Cardiac muscle cell (in vitro differentiated cells and primary cell): ENCODE results near the gene SMAD7. TPM values are rescaled to one million over a fixed set of nuclear protein-coding genes. Genes with fewer than 3 reads are reported as not detected.

Source experiments
- DNase-seq, 2 donors: peaks; one replicate each; pipeline versions ENCODE4 v3.0.0 to v3.0.0-alpha.2; 2010 to 2017; ENCODE audit warnings: low read depth in 1 of 2, low spot score in 1 of 2
- H3K27ac ChIP-seq: fragments of 200-600 bp; sonication (generic); 2 replicates; pipeline ENCODE4 v1.5.1; 2016
- H3K27me3 ChIP-seq: fragments of 200-600 bp; sonication (generic); 2 replicates; pipeline ENCODE4 v1.6.0; 2016; ENCODE audit warnings: control low read depth
- H3K36me3 ChIP-seq: fragments of 200-600 bp; sonication (generic); 2 replicates; pipeline ENCODE4 v1.5.1; 2016; ENCODE audit warnings: control low read depth
- H3K4me1 ChIP-seq: fragments of 200-600 bp; sonication (generic); 2 replicates; pipeline ENCODE4 v1.8.1; 2017; ENCODE audit warnings: low read depth, mild to moderate bottlenecking, mixed run types
- H3K4me3 ChIP-seq: fragments of 200-600 bp; sonication (generic); 2 replicates; pipeline ENCODE4 v1.5.1; 2016; ENCODE audit warnings: mild to moderate bottlenecking
- H3K9me3 ChIP-seq: fragments of 200-600 bp; sonication (generic); 2 replicates; pipeline ENCODE4 v1.5.1; 2017; ENCODE audit warnings: low read depth, mild to moderate bottlenecking, control low read depth
- polyA plus RNA-seq: library from polyadenylated mRNA; unstranded; fragments of >200 nt; fragmentation: Nextera tagmentation; extraction: Ambion mirVana; gene quantifications from 2 replicates; pipeline ENCODE4 v1.2.1, GENCODE V29; 2016
- total RNA-seq: library from RNA; depleted of rRNA; stranded (reverse); fragments of >200 nt; gene quantifications from 2 replicates; pipeline ENCODE4 v1.2.3, GENCODE V29; 2016
- TF ChIP-seq, protein P1 (sequence below): IDR thresholded peaks from 2 replicates; pipeline ENCODE4 v1.5.1; 2012; ENCODE audit warnings: low read depth, mild to moderate bottlenecking, low read length

The SMAD7 gene
- total and polyA plus RNA-seq, 2 experiments from 2014 or later, result 60.1 to 129 TPM

DNA sequence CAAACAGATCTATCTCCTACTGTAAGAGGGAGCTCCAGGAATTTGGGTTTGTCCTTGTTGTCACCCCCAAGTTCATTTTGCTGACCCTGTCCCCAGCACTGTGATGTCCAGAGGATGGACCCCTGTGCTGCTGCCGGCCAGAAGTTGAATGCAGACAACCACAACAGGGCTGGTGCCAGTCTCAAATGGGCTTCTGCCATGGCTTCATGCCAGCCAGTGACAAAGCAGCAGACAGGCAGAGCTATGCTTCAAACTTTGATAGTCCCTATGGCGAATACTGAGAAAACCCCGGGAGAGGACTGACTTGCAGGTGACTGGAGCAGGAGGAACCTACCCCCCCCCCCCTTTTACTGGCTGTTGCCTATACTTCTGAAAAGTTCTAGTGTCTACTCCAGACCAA is 3.2 kb downstream of the SMAD7 start:
- peaks cover 18% of the 10 kb centered on the region for H3K36me3 ChIP-seq
- H3K4me3 ChIP-seq, result peak overlapping the region; percentile 100
- H3K27me3 ChIP-seq, result no peaks in the 10 kb centered on the region
- DNase-seq, result no peak
- TF ChIP-seq, protein P1, sequence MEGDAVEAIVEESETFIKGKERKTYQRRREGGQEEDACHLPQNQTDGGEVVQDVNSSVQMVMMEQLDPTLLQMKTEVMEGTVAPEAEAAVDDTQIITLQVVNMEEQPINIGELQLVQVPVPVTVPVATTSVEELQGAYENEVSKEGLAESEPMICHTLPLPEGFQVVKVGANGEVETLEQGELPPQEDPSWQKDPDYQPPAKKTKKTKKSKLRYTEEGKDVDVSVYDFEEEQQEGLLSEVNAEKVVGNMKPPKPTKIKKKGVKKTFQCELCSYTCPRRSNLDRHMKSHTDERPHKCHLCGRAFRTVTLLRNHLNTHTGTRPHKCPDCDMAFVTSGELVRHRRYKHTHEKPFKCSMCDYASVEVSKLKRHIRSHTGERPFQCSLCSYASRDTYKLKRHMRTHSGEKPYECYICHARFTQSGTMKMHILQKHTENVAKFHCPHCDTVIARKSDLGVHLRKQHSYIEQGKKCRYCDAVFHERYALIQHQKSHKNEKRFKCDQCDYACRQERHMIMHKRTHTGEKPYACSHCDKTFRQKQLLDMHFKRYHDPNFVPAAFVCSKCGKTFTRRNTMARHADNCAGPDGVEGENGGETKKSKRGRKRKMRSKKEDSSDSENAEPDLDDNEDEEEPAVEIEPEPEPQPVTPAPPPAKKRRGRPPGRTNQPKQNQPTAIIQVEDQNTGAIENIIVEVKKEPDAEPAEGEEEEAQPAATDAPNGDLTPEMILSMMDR, result no peak
- H3K4me1 ChIP-seq, result peaks cover 50% of the 10 kb centered on the region
- peak overlapping the region; percentile 96 for H3K27ac ChIP-seq
- no peaks in the 10 kb centered on the region for H3K9me3 ChIP-seq

DNA sequence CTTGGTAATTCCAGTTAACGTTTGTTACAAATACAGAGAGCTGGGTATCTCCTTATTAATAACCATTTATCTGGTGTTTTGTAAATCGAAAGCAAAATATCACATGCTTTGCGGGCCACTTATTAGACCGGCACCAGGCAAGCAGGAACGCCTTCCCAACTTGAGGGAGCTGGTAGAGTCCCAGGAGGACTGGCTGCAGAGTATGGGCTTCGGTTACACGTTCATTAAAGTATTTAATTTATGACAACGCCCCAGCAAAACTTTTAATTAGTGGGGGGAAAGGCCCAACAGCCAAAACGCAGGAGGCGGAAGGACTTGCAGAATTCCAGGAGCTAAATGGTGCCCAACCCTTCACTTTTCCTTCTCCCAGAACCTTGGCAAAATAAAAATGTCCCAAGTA is 3.7 kb downstream of the SMAD7 start:
- Histone ChIP-seq H3K27ac (peak overlapping the region; percentile 96), H3K4me3 (peak overlapping the region; percentile 100), H3K4me1 (peaks cover 54% of the 10 kb centered on the region), H3K36me3 (peaks cover 19% of the 10 kb centered on the region), H3K9me3 (no peaks in the 10 kb centered on the region), H3K27me3 (no peaks in the 10 kb centered on the region)
- TF ChIP-seq, protein P1, result no peak
- no peak for DNase-seq

DNA sequence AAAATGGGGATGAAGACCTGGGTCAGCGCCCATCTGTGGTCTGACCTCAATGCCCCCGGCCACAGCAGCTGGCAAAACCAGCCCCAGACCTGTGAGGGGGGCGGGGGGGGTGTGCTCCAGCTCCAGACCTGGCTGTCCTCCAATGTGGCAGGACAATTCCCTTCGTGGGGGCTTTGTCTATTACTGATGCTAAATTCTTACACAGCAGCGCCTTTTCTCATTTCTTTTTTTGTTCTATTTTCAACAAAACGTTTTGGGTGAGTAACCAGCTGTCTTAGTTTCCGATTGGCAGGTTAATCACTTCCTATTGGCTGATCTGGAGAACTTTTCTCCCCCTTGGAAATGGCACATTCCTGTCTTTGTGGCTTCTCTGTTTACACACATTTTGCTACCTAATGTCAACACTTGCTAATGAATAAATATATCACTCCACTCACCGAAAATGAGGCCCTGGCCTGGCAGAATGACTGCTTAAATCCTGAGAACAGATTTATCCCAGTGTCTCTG is 4.4 kb downstream of the SMAD7 start:
- no peaks in the 10 kb centered on the region for H3K9me3 ChIP-seq
- TF ChIP-seq, protein P1, result no peak
- H3K36me3 ChIP-seq, result peaks cover 26% of the 10 kb centered on the region
- peak in 1 of 2 donors; percentile 64 for DNase-seq
- H3K27ac ChIP-seq, result peak overlapping the region; percentile 96
- H3K27me3 ChIP-seq, result no peaks in the 10 kb centered on the region
- peaks cover 62% of the 10 kb centered on the region for H3K4me1 ChIP-seq
- H3K4me3 ChIP-seq, result peak overlapping the region; percentile 100

DNA sequence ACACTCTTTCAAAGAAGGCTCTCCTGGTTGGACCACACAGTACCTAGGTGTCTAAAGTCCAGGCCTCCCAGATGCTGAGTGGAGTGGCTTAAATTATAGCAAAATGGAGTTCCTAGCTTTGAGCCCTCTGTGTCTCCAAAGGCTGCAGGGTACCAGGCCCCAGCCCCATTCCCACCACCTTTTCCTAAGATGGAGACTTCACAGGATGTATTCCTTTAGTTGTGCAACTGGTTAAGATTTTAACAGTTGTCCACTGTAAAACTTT is 4.9 kb downstream of the SMAD7 start:
- no peaks in the 10 kb centered on the region for H3K27me3 ChIP-seq
- peaks cover 67% of the 10 kb centered on the region for H3K4me1 ChIP-seq
- no peak for DNase-seq
- TF ChIP-seq, protein P1, result no peak
- H3K4me3 ChIP-seq, result peak overlapping the region; percentile 100
- H3K9me3 ChIP-seq, result no peaks in the 10 kb centered on the region
- H3K36me3 ChIP-seq, result peaks cover 29% of the 10 kb centered on the region
- H3K27ac ChIP-seq, result peak overlapping the region; percentile 96

DNA sequence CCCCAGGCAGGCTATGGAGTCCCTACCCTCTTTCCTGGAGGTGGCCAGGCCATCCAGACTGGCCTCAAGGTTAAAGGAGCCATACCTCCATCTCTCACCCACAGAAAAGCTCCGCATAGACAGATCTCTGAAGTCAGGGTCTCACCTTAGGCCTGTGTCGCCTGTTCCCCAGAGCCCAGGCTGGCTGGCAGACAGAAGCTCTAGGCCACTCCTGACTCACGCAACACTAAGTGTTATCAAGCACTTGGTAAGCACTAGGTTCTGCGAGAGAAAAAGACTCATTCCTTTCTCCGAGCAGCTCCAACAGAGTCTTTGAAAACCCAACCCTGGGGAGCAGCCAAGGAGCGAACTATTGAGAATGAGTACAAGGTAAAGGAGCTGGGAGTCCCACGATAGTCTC is 6.1 kb downstream of the SMAD7 start:
- Histone ChIP-seq H3K4me3 (peak overlapping the region; percentile 2), H3K9me3 (no peaks in the 10 kb centered on the region), H3K27me3 (no peaks in the 10 kb centered on the region), H3K27ac (peak overlapping the region; percentile 96), H3K4me1 (peaks cover 79% of the 10 kb centered on the region), H3K36me3 (peaks cover 23% of the 10 kb centered on the region)
- peak; percentile 57 for DNase-seq
- TF ChIP-seq, protein P1, result no peak
